ENCODE data around the gene A3GALT2. TPM values are rescaled to one million over a fixed set of nuclear protein-coding genes. Genes with fewer than 3 reads are reported as not detected.

Gene A3GALT2
- polyA plus RNA-seq, 1 donor from 2014 or later, result 0.35 TPM

DNA sequence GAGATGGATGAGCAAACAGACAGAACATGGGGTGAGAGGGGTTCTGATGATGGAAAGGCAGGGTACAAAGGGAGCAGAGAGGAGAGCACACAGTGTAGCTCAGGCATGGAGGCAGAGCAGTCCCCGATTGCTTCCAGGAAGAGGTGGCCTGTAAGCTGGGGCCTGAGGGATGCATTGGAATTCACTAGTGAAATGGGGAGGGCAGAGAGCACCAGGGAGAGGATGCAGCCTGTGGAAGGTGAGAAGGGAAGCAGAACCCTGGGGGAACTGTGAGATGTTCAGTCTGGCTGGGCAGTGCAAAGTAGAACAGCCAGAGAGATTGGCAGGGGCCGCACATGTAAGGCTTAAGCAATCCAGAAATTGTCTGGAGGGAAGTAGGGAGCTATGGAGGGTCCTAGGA, 52.4 kb downstream of the A3GALT2 start:
- no peaks in the 10 kb centered on the region for H3K9me2 ChIP-seq (ENCODE audit: insufficient read depth, low read length)
- H3K36me3 ChIP-seq (ENCODE audit: insufficient read depth, low read length), result peaks cover 4% of the 10 kb centered on the region
- no peak overlapping the region for H3K4me2 ChIP-seq (ENCODE audit: low read length)
- H3K9ac ChIP-seq (ENCODE audit: low read length), result no peak overlapping the region
- no peaks in the 10 kb centered on the region for H4K20me1 ChIP-seq (ENCODE audit: insufficient read depth)
- H3F3A ChIP-seq (ENCODE audit: insufficient read depth, low read length, poor library complexity, severe bottlenecking), result no peaks in the 10 kb centered on the region
- no peaks in the 10 kb centered on the region for H3K27me3 ChIP-seq (ENCODE audit: insufficient read depth, low read depth, low read length)
- no peak overlapping the region for H2AFZ ChIP-seq (ENCODE audit: low read depth, low read length)
- H3K79me2 ChIP-seq (replicated peaks; ENCODE audit: insufficient read depth, low read length), result peaks cover 38% of the 10 kb centered on the region
- TF ChIP-seq RAD21 (conservative IDR thresholded peaks at IDR 0.05) (no peak), EZH2 (IDR thresholded peaks at IDR 0.05; ENCODE audit: borderline replicate concordance, insufficient read depth, low read length, poor library complexity, severe bottlenecking) (no peak)
- H3K9me3 ChIP-seq (ENCODE audit: low read length), result no peaks in the 10 kb centered on the region
- H3K4me3 ChIP-seq (ENCODE audit: low read length), result no peak overlapping the region
- no peak overlapping the region for H3K27ac ChIP-seq (ENCODE audit: low read length)

DNA sequence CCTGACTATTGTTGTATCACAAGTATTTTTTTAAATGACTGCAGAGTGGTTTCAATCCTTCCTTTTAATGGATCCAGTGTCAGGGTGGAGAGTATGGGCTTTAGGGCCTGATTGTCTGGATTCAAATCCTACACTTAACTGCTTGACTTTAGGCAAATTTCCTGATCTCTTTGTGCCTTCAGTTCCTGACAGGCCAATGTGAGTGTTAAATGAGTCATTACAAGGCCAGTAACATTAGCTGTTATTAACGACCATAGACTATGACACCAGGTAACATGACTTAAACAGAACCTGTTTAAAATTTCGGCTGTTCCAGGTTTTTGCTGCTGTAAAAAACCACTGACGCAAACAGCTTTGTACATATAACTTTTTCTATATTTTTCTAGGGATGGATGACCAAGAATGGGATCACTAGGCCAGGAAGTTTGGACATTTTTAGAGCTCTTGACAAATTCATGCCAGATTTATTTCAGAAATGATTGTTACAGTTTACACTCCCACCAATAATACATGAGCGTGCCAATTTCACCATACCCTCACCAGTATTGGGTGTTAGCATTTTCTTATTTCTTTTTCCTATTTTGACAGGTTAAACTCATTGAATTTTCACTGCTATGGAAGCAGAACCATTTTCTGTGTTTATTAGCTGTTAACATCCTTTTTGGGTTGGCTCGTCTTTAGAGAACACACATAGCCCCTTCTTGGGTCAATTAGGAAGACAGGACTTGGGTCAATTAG, 53.3 kb downstream of the A3GALT2 start:
- H3F3A ChIP-seq (ENCODE audit: insufficient read depth, low read length, poor library complexity, severe bottlenecking), result no peaks in the 10 kb centered on the region
- peaks cover 7% of the 10 kb centered on the region for H3K36me3 ChIP-seq (ENCODE audit: insufficient read depth, low read length)
- TF ChIP-seq, protein P1, sequence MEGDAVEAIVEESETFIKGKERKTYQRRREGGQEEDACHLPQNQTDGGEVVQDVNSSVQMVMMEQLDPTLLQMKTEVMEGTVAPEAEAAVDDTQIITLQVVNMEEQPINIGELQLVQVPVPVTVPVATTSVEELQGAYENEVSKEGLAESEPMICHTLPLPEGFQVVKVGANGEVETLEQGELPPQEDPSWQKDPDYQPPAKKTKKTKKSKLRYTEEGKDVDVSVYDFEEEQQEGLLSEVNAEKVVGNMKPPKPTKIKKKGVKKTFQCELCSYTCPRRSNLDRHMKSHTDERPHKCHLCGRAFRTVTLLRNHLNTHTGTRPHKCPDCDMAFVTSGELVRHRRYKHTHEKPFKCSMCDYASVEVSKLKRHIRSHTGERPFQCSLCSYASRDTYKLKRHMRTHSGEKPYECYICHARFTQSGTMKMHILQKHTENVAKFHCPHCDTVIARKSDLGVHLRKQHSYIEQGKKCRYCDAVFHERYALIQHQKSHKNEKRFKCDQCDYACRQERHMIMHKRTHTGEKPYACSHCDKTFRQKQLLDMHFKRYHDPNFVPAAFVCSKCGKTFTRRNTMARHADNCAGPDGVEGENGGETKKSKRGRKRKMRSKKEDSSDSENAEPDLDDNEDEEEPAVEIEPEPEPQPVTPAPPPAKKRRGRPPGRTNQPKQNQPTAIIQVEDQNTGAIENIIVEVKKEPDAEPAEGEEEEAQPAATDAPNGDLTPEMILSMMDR (IDR thresholded peaks at IDR 0.05; ENCODE audit: poor library complexity, severe bottlenecking), result no peak
- TF ChIP-seq TAF1 (IDR thresholded peaks at IDR 0.05; ENCODE audit: low read depth) (no peak), POLR2AphosphoS5 (IDR thresholded peaks at IDR 0.05) (no peak), EP300 (conservative IDR thresholded peaks at IDR 0.05; ENCODE audit: poor library complexity, severe bottlenecking) (no peak), EZH2 (IDR thresholded peaks at IDR 0.05; ENCODE audit: borderline replicate concordance, insufficient read depth, low read length, poor library complexity, severe bottlenecking) (no peak), RAD21 (conservative IDR thresholded peaks at IDR 0.05) (no peak), MXI1 (conservative IDR thresholded peaks at IDR 0.05; ENCODE audit: poor library complexity, severe bottlenecking) (no peak), SMC3 (conservative IDR thresholded peaks at IDR 0.05; ENCODE audit: poor library complexity) (no peak)
- TF ChIP-seq, protein P2, sequence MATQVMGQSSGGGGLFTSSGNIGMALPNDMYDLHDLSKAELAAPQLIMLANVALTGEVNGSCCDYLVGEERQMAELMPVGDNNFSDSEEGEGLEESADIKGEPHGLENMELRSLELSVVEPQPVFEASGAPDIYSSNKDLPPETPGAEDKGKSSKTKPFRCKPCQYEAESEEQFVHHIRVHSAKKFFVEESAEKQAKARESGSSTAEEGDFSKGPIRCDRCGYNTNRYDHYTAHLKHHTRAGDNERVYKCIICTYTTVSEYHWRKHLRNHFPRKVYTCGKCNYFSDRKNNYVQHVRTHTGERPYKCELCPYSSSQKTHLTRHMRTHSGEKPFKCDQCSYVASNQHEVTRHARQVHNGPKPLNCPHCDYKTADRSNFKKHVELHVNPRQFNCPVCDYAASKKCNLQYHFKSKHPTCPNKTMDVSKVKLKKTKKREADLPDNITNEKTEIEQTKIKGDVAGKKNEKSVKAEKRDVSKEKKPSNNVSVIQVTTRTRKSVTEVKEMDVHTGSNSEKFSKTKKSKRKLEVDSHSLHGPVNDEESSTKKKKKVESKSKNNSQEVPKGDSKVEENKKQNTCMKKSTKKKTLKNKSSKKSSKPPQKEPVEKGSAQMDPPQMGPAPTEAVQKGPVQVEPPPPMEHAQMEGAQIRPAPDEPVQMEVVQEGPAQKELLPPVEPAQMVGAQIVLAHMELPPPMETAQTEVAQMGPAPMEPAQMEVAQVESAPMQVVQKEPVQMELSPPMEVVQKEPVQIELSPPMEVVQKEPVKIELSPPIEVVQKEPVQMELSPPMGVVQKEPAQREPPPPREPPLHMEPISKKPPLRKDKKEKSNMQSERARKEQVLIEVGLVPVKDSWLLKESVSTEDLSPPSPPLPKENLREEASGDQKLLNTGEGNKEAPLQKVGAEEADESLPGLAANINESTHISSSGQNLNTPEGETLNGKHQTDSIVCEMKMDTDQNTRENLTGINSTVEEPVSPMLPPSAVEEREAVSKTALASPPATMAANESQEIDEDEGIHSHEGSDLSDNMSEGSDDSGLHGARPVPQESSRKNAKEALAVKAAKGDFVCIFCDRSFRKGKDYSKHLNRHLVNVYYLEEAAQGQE (IDR thresholded peaks at IDR 0.05; ENCODE audit: borderline replicate concordance), result no peak
- H3K9me3 ChIP-seq (ENCODE audit: low read length), result no peaks in the 10 kb centered on the region
- H3K9ac ChIP-seq (ENCODE audit: low read length), result no peak overlapping the region
- H3K4me3 ChIP-seq (ENCODE audit: low read length), result no peak overlapping the region
- H3K9me2 ChIP-seq (ENCODE audit: insufficient read depth, low read length), result no peaks in the 10 kb centered on the region
- H2AFZ ChIP-seq (ENCODE audit: low read depth, low read length), result no peak overlapping the region
- no peaks in the 10 kb centered on the region for H3K27me3 ChIP-seq (ENCODE audit: insufficient read depth, low read depth, low read length)
- no peak overlapping the region for H3K27ac ChIP-seq (ENCODE audit: low read length)
- H3K79me2 ChIP-seq (replicated peaks; ENCODE audit: insufficient read depth, low read length), result peaks cover 41% of the 10 kb centered on the region
- no peaks in the 10 kb centered on the region for H4K20me1 ChIP-seq (ENCODE audit: insufficient read depth)
- H3K4me2 ChIP-seq (ENCODE audit: low read length), result no peak overlapping the region
